Thyroid gland (tissue), 4 donors: ENCODE measurements around the gene PSMA6. TPM values are rescaled to one million over a fixed set of nuclear protein-coding genes. Genes with fewer than 3 reads are reported as not detected.

Experiments used
- DNase-seq, 2 donors: peaks; one replicate each; pipeline ENCODE4 v3.0.0-alpha.2; 2019
- H3K27ac ChIP-seq, 3 donors: fragments of 200-600 bp; sonication (generic); 1 replicate in 2 of 3; 2 replicates in 1 of 3; pipeline ENCODE4 v1.5.1; 2016 to 2019; ENCODE audit warnings: mild to moderate bottlenecking in 1 of 3, moderate library complexity in 1 of 3
- H3K27me3 ChIP-seq: fragments of 200-600 bp; sonication (generic); one replicate; pipeline ENCODE4 v1.5.1; 2019
- H3K36me3 ChIP-seq, 2 donors: fragments of 200-600 bp; sonication (generic); one replicate each; pipeline ENCODE4 v1.5.1; 2016 to 2019
- H3K4me1 ChIP-seq, 2 donors: fragments of 200-600 bp; sonication (generic); one replicate each; pipeline ENCODE4 v1.5.1; 2017 to 2019
- H3K4me3 ChIP-seq, 3 donors: fragments of 200-600 bp; sonication (generic); replicated peaks in 1 of 3; 1 replicate in 2 of 3; 2 replicates in 1 of 3; pipeline ENCODE4 v1.5.1; 2016; ENCODE audit warnings: mild to moderate bottlenecking in 1 of 3
- H3K9me3 ChIP-seq: fragments of 200-600 bp; sonication (generic); one replicate; pipeline ENCODE4 v1.5.1; 2017
- POLR2A ChIP-seq, 2 donors: fragments of 450-650 bp; IDR thresholded peaks; one replicate each; pipeline ENCODE4 v1.6.1; 2017; ENCODE audit warnings: antibody characterized with exemption in 2 of 2, mild to moderate bottlenecking in 2 of 2, moderate library complexity in 1 of 2
- WGBS, 2 donors: methylation state at CpG; one replicate each; pipeline ENCODE4 v1.1.5; 2017; 5-methylcytosine and 5-hydroxymethylcytosine counted together
- intact Hi-C: fragments of 100-400 bp; cut with DNase I; formaldehyde crosslinking; loops from one replicate; pipeline ENCODE4 v1.15.1; 2023
- total RNA-seq, 4 donors: library from RNA; depleted of rRNA; stranded (reverse); fragments of >200 nt; gene quantifications; one replicate each; pipeline ENCODE4 v1.2.3, GENCODE V29; 2016
- TF ChIP-seq, protein P1 (sequence below), 6 experiments: fragments of 200-600 bp in 3 of 6; fragments of 450-650 bp in 3 of 6; sonication (generic) in 3 of 6; IDR thresholded peaks; one replicate each; pipeline ENCODE4 v1.5.1; 2016 to 2019; ENCODE audit warnings: antibody characterized with exemption in 6 of 6, mild to moderate bottlenecking in 2 of 6, inconsistent platforms in 1 of 6, moderate library complexity in 1 of 6

The PSMA6 gene
- total RNA-seq, 4 donors from 2014 or later, result 107 to 157 (median 120) TPM

DNA sequence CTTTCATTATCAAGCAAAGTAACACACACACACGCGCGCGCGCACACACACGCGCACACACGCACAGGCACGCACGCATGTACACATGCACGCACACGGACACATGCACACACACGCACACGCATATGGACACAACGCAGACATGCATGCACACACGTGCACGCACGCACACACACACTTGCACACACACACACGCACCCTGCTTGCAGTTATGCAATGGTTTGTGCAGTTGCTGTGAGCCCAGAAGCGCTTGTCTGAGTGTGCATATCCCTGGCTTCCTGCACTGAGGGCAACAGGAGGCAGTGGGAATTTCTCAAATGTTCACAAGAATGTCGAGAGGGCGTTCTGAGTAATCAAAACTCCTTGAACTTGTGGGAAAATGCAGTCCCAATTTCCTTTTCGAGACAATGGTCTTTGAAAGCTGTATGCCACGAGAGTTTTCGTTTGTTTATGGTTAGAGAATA, 70.8 kb downstream of the PSMA6 start:
- H3K4me1 ChIP-seq, result peaks cover 56 to 74% of the 10 kb centered on the region in 2 donors
- intact Hi-C loops, result no loop called here
- no peaks in the 10 kb centered on the region for H3K9me3 ChIP-seq
- no peaks in the 10 kb centered on the region for H3K36me3 ChIP-seq
- DNase-seq, result peak; percentile 65 to 71
- WGBS, 2 donors, result 63 to 70% methylated on average over 25 of the region's 25 CpGs
- TF ChIP-seq, protein P1, sequence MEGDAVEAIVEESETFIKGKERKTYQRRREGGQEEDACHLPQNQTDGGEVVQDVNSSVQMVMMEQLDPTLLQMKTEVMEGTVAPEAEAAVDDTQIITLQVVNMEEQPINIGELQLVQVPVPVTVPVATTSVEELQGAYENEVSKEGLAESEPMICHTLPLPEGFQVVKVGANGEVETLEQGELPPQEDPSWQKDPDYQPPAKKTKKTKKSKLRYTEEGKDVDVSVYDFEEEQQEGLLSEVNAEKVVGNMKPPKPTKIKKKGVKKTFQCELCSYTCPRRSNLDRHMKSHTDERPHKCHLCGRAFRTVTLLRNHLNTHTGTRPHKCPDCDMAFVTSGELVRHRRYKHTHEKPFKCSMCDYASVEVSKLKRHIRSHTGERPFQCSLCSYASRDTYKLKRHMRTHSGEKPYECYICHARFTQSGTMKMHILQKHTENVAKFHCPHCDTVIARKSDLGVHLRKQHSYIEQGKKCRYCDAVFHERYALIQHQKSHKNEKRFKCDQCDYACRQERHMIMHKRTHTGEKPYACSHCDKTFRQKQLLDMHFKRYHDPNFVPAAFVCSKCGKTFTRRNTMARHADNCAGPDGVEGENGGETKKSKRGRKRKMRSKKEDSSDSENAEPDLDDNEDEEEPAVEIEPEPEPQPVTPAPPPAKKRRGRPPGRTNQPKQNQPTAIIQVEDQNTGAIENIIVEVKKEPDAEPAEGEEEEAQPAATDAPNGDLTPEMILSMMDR (IDR thresholded peaks at IDR 0.05), result no peak
- no peak for TF ChIP-seq POLR2A (IDR thresholded peaks at IDR 0.05)
- H3K27ac ChIP-seq, result peak overlapping the region; percentile 65 to 93 (median 68)
- no peaks in the 10 kb centered on the region for H3K27me3 ChIP-seq
- H3K4me3 ChIP-seq, result no peak overlapping the region

DNA sequence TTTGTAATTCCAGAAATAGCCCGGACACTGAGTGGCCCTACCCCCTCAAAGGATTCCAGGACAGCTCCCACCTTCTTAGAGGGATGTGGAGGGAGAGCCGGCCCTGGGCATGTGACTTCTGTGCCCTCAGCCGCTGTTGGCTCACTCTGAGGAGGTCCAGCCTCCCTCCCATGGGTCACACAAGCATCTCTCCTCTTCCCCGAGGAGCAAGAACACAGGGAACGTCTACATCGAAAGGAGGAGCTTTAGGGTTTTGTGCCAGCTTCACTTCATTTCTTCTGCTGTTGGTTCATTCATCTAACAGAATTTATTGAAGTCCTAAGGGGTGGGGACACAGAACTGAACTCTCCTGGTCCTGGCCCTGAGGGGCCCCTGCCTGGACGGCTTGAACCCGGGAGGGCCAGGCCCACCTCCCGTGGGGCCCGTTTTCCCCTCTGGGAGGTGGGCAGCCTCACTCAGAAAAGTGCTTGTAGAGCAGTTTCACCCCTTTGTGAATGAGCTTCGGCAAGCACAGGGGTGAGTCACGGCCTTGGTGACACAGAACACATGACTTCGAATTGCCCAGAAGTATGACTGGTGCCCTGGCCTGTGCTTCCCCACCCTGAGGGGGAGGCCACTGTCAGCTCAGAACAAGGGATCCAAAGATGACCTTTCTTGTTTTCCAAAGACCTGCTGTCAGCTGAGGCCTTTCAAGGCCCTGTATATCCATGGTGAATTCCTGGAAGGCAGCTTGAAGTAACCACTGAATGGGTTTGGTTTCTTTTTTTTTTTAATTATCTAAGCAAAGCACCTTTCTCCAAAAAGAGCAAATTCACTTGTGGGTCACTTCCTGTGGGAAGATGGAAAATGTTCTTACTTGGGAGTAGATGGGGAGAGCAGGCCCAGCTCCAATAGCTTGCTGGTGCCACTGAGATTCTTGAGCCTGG, 73.2 kb downstream of the PSMA6 start:
- TF ChIP-seq, protein P1 (IDR thresholded peaks at IDR 0.05), result no peak
- TF ChIP-seq POLR2A (IDR thresholded peaks at IDR 0.05), result peak in 1 of 2 donors; percentile 40
- peak; percentile 80 to 82 for DNase-seq

GRCh38 chr14:35366056-35366451, 73.9 kb downstream of the PSMA6 start:
- Histone ChIP-seq H3K4me1 (peaks cover 67 to 95% of the 10 kb centered on the region in 2 donors), H3K36me3 (no peaks in the 10 kb centered on the region), H3K27ac (peak overlapping the region; percentile 72 to 93 (median 85)), H3K9me3 (no peaks in the 10 kb centered on the region), H3K27me3 (no peaks in the 10 kb centered on the region), H3K4me3 (no peak overlapping the region)
- intact Hi-C loops, result no loop called here
- DNase-seq, result no peak
- TF ChIP-seq, protein P1 (IDR thresholded peaks at IDR 0.05), result no peak
- no peak for TF ChIP-seq POLR2A (IDR thresholded peaks at IDR 0.05)
- WGBS, 2 donors, result 95 to 98% methylated on average over 10 to 12 of the region's 12 CpGs

More for the DNA sequence above, 73.2 kb downstream of the PSMA6 start:
- Histone ChIP-seq H3K4me3 (no peak overlapping the region), H3K9me3 (no peaks in the 10 kb centered on the region), H3K27ac (peak overlapping the region; percentile 72 to 93 (median 85)), H3K4me1 (peaks cover 69 to 99% of the 10 kb centered on the region in 2 donors), H3K36me3 (no peaks in the 10 kb centered on the region), H3K27me3 (no peaks in the 10 kb centered on the region)
- intact Hi-C loops, result no loop called here
- 56 to 59% methylated on average over 12 to 13 of the region's 13 CpGs for WGBS, 2 donors

GRCh38 chr14:35366521-35366976, 74.4 kb downstream of the PSMA6 start:
- Histone ChIP-seq H3K36me3 (no peaks in the 10 kb centered on the region), H3K4me3 (no peak overlapping the region), H3K4me1 (peaks cover 62 to 90% of the 10 kb centered on the region in 2 donors), H3K27me3 (no peaks in the 10 kb centered on the region), H3K9me3 (no peaks in the 10 kb centered on the region), H3K27ac (peak overlapping the region; percentile 72 to 93 (median 85))
- 90 to 95% methylated on average over 7 to 8 of the region's 8 CpGs for WGBS, 2 donors
- no peak for TF ChIP-seq POLR2A (IDR thresholded peaks at IDR 0.05)
- intact Hi-C loops, result no loop called here
- DNase-seq, result no peak

GRCh38 chr14:35367056-35367372, 74.8 kb downstream of the PSMA6 start:
- DNase-seq, result no peak
- H3K9me3 ChIP-seq, result no peaks in the 10 kb centered on the region
- H3K27ac ChIP-seq, result peak overlapping the region; percentile 64 to 93 (median 85)
- H3K27me3 ChIP-seq, result no peaks in the 10 kb centered on the region
- TF ChIP-seq, protein P1 (IDR thresholded peaks at IDR 0.05), result no peak
- no peak for TF ChIP-seq POLR2A (IDR thresholded peaks at IDR 0.05)
- intact Hi-C loops, result no loop called here
- no peak overlapping the region for H3K4me3 ChIP-seq
- 94 to 95% methylated on average over 4 to 5 of the region's 5 CpGs for WGBS, 2 donors
- H3K4me1 ChIP-seq, result peaks cover 61 to 86% of the 10 kb centered on the region in 2 donors
- no peaks in the 10 kb centered on the region for H3K36me3 ChIP-seq

Other genes with a start within 250 kb of the PSMA6 start
- gene FAM177A1, start 246.1 kb upstream of the PSMA6 start, total RNA-seq, result 10 to 100 TPM; 36.2 to 55.6 (median 47.2) TPM
- 10 to 100 TPM; 15.1 to 31.0 (median 24.9) TPM for gene PPP2R3C, start 170.4 kb upstream of the PSMA6 start, total RNA-seq
- gene PRORP, start 169.8 kb upstream of the PSMA6 start, total RNA-seq, result 10 to 100 TPM; 23.6 to 45.4 (median 42.3) TPM
- 100 to 1,000 TPM; 200 to 434 (median 356) TPM for gene NFKBIA, start 112.4 kb downstream of the PSMA6 start, total RNA-seq
- not detected for gene INSM2, start 241.8 kb downstream of the PSMA6 start, total RNA-seq